H1 (cell line): ENCODE results near the gene XAB2. TPM values are rescaled to one million over a fixed set of nuclear protein-coding genes. Genes with fewer than 3 reads are reported as not detected.

Source experiments
- CTCF ChIA-PET: fragments of 300-600 bp; sonication (Branson Sonifier 250); formaldehyde crosslinking; loops from one replicate; lab custom pipeline; 2021; ENCODE audit not compliant: partially characterized antibody; lab: Charles Lee
- POLR2A ChIA-PET: fragments of 300-600 bp; sonication (Branson Sonifier 250); formaldehyde crosslinking; loops from one replicate; lab custom pipeline; 2021; ENCODE audit warnings: inconsistent platforms; ENCODE audit not compliant: partially characterized antibody; lab: Charles Lee
- DNase-seq, 2 experiments: peaks; one replicate each; pipeline versions ENCODE4 v3.0.0 to v3.0.0-alpha.2; 2010 to 2022; ENCODE audit warnings: low spot score in 2 of 2, low read depth in 1 of 2, mixed read lengths in 1 of 2
- FAIRE-seq: peaks from 2 replicates; lab custom pipeline; 2011; peaks lifted over from hg19 to GRCh38; lab: Jason Lieb, UNC
- H2AFZ ChIP-seq: 2 replicates; pipeline ENCODE4 v1.8.1; 2012; ENCODE audit warnings: low read length, inconsistent platforms
- H2AK5ac ChIP-seq: 2 replicates; pipeline ENCODE4 v1.6.1; 2013; ENCODE audit warnings: low read depth, low read length
- H2BK120ac ChIP-seq: replicated peaks from 2 replicates; pipeline ENCODE3; 2013; ENCODE audit warnings: low read depth, low read length, inconsistent platforms
- H2BK12ac ChIP-seq: 2 replicates; pipeline ENCODE4 v1.6.1; 2013; ENCODE audit warnings: low read depth, low read length
- H2BK15ac ChIP-seq: 2 replicates; pipeline ENCODE4 v1.6.1; 2013; ENCODE audit warnings: low read length
- H2BK20ac ChIP-seq: 2 replicates; pipeline ENCODE4 v1.6.1; 2013; ENCODE audit warnings: low read length
- H2BK5ac ChIP-seq: 2 replicates; pipeline ENCODE4 v1.6.1; 2013; ENCODE audit warnings: low read depth, low read length
- H3K14ac ChIP-seq: 2 replicates; pipeline ENCODE4 v1.6.1; 2013; ENCODE audit warnings: inconsistent platforms; ENCODE audit not compliant: insufficient read length
- H3K18ac ChIP-seq: 2 replicates; pipeline ENCODE4 v1.6.1; 2013; ENCODE audit warnings: low read length; ENCODE audit errors: extremely low read depth
- H3K23ac ChIP-seq: 2 replicates; pipeline ENCODE4 v1.6.1; 2013; ENCODE audit warnings: inconsistent platforms; ENCODE audit not compliant: insufficient read length
- H3K23me2 ChIP-seq: 2 replicates; pipeline ENCODE4 v1.6.1; 2013; ENCODE audit warnings: low read depth, low read length
- H3K27ac ChIP-seq: 2 replicates; pipeline ENCODE4 v1.6.1; 2011; ENCODE audit warnings: low read depth, low read length, inconsistent platforms
- H3K27me3 ChIP-seq, 4 experiments: replicated peaks in 1 of 4; 1 replicate in 1 of 4; 2 replicates in 3 of 4; pipeline versions ENCODE4 v1.6.1 to v1.8.1; 2011 to 2013; ENCODE audit warnings: low read length in 3 of 4, mild to moderate bottlenecking in 3 of 4, inconsistent platforms in 2 of 4, mixed read lengths in 2 of 4, moderate library complexity in 1 of 4; ENCODE audit not compliant: control insufficient read depth in 3 of 4, insufficient read depth in 3 of 4; ENCODE audit errors: extremely low read depth in 1 of 4
- H3K36me3 ChIP-seq, 4 experiments: 2 replicates each; pipeline versions ENCODE4 v1.6.1 to v1.8.1; 2011 to 2013; ENCODE audit warnings: mild to moderate bottlenecking in 4 of 4, low read length in 3 of 4, moderate library complexity in 2 of 4, control low read depth in 1 of 4, inconsistent platforms in 1 of 4; ENCODE audit not compliant: insufficient read depth in 4 of 4, control insufficient read depth in 2 of 4
- H3K4ac ChIP-seq: replicated peaks from 2 replicates; pipeline ENCODE3; 2013; ENCODE audit warnings: low read length, low read depth, mixed read lengths, inconsistent platforms; ENCODE audit not compliant: insufficient read length
- H3K4me1 ChIP-seq, 4 experiments: replicated peaks in 1 of 4; 1 replicate in 1 of 4; 2 replicates in 3 of 4; pipeline versions ENCODE4 v1.6.1 to v1.8.1; 2011 to 2013; ENCODE audit warnings: low read length in 3 of 4, inconsistent platforms in 2 of 4, mixed read lengths in 1 of 4; ENCODE audit not compliant: insufficient read depth in 4 of 4, control insufficient read depth in 3 of 4
- H3K4me2 ChIP-seq, 2 experiments: 2 replicates each; pipeline versions ENCODE4 v1.6.1 to v1.8.1; 2011 to 2013; ENCODE audit warnings: low read depth in 2 of 2, low read length in 2 of 2, control low read depth in 1 of 2, inconsistent platforms in 1 of 2, mild to moderate bottlenecking in 1 of 2; ENCODE audit not compliant: insufficient read depth in 1 of 2
- H3K4me3 ChIP-seq, 4 experiments: fragments of 200-600, 300-600 bp in 1 of 4; sonication (generic), shearing (Covaris generic), sonication (Bioruptor Twin) in 1 of 4; 2 replicates each; pipeline versions ENCODE4 v1.5.1 to v1.8.1; 2011 to 2016; ENCODE audit warnings: low read length in 4 of 4, low read depth in 3 of 4, control low read depth in 2 of 4, inconsistent platforms in 2 of 4, mild to moderate bottlenecking in 2 of 4, mixed read lengths in 1 of 4, moderate library complexity in 1 of 4; ENCODE audit not compliant: insufficient read depth in 2 of 4; ENCODE audit errors: extremely low read depth in 1 of 4
- H3K56ac ChIP-seq: replicated peaks from 2 replicates; pipeline ENCODE3; 2013; ENCODE audit warnings: low read depth, mild to moderate bottlenecking, mixed read lengths, low read length, inconsistent platforms; ENCODE audit not compliant: insufficient read length
- H3K79me1 ChIP-seq: 2 replicates; pipeline ENCODE4 v1.6.1; 2013; ENCODE audit warnings: low read depth, low read length, control low read depth
- H3K79me2 ChIP-seq, 2 experiments: 2 replicates each; pipeline versions ENCODE4 v1.6.1 to v1.8.1; 2012 to 2013; ENCODE audit warnings: low read length in 2 of 2, mild to moderate bottlenecking in 2 of 2, inconsistent platforms in 1 of 2; ENCODE audit not compliant: insufficient read depth in 2 of 2, control insufficient read depth in 1 of 2
- H3K9ac ChIP-seq, 4 experiments: replicated peaks in 1 of 4; 1 replicate in 1 of 4; 2 replicates in 3 of 4; pipeline versions ENCODE4 v1.6.1 to v1.8.1; 2011 to 2013; ENCODE audit warnings: low read depth in 3 of 4, low read length in 3 of 4, control low read depth in 2 of 4, mild to moderate bottlenecking in 2 of 4, moderate library complexity in 2 of 4, inconsistent platforms in 1 of 4; ENCODE audit errors: extremely low read depth in 1 of 4
- H3K9me3 ChIP-seq, 2 experiments: 2 replicates each; pipeline versions ENCODE4 v1.6.1 to v1.8.1; 2012 to 2013; ENCODE audit warnings: mild to moderate bottlenecking in 2 of 2, moderate library complexity in 2 of 2, control low read depth in 1 of 2, inconsistent platforms in 1 of 2, low read depth in 1 of 2, low read length in 1 of 2, mixed read lengths in 1 of 2; ENCODE audit not compliant: insufficient read depth in 2 of 2
- H4K20me1 ChIP-seq, 2 experiments: replicated peaks in 1 of 2; 2 replicates each; pipeline versions ENCODE3 to v1.8.1; 2011 to 2013; ENCODE audit warnings: inconsistent platforms in 2 of 2, low read length in 2 of 2, mild to moderate bottlenecking in 1 of 2; ENCODE audit not compliant: insufficient read depth in 2 of 2, control insufficient read depth in 1 of 2
- H4K5ac ChIP-seq: 2 replicates; pipeline ENCODE4 v1.6.1; 2013; ENCODE audit warnings: low read length, low read depth, mixed read lengths, inconsistent platforms; ENCODE audit not compliant: insufficient read length
- H4K8ac ChIP-seq: 2 replicates; pipeline ENCODE4 v1.8.0; 2013; ENCODE audit warnings: mild to moderate bottlenecking, moderate library complexity, low read length, inconsistent platforms; ENCODE audit not compliant: insufficient read depth; ENCODE audit errors: extremely low read depth
- H4K91ac ChIP-seq: replicated peaks from 2 replicates; pipeline ENCODE3; 2013; ENCODE audit warnings: low read length, mixed read lengths, inconsistent platforms; ENCODE audit not compliant: insufficient read length
- BACH1 ChIP-seq: IDR thresholded peaks from 2 replicates; pipeline ENCODE4 v1.6.1; 2012; ENCODE audit warnings: low read length, improper control_type of control experiment
- CBX8 ChIP-seq: fragments of 300-800, 300-1000 bp; sonication (generic); IDR thresholded peaks from 2 replicates; pipeline ENCODE4 v1.7.1; 2016; ENCODE audit warnings: low read depth, low read length, borderline replicate concordance
- GTF2F1 ChIP-seq: IDR thresholded peaks from 2 replicates; pipeline ENCODE4 v1.6.1; 2012; ENCODE audit warnings: low read depth, low read length, improper control_type of control experiment, borderline replicate concordance
- HDAC6 ChIP-seq: IDR thresholded peaks from one replicate; pipeline ENCODE4 v1.7.1; 2012; ENCODE audit warnings: low read depth, mild to moderate bottlenecking, inconsistent platforms, low read length, moderate library complexity
- JUND ChIP-seq: IDR thresholded peaks from 2 replicates; pipeline ENCODE4 v1.6.1; 2011; ENCODE audit warnings: mild to moderate bottlenecking, improper control_type of control experiment, low read length
- SRF ChIP-seq: IDR thresholded peaks from 2 replicates; pipeline ENCODE4 v1.6.1; 2011; ENCODE audit warnings: mild to moderate bottlenecking, low read depth, low read length, moderate library complexity
- WGBS, 2 experiments: shearing (Covaris generic) in 1 of 2; methylation state at CpG; one replicate each; pipeline versions ENCODE4 v1.1.6 to v1.1.7; 2013 to 2015; ENCODE audit warnings: low lambda C conversion rate in 2 of 2, mixed read lengths in 2 of 2, inconsistent platforms in 1 of 2, low coverage in 1 of 2, missing lambda C conversion rate in 1 of 2; ENCODE audit not compliant: insufficient replicate concordance in 2 of 2, insufficient coverage in 1 of 2, insufficient read length in 1 of 2; ENCODE audit errors: extremely low coverage in 1 of 2, missing lambda C conversion rate in 1 of 2; 5-methylcytosine and 5-hydroxymethylcytosine counted together
- polyA plus RNA-seq, 7 experiments: library from polyadenylated mRNA; depleted of rRNA in 3 of 7; stranded (reverse) in 5 of 7; unstranded in 2 of 7; fragments of >200 nt in 5 of 7; fragments of 200-250 nt in 2 of 7; gene quantifications; 1 replicate in 5 of 7; 2 replicates in 1 of 7; 4 replicates in 1 of 7; pipeline versions ENCODE4 v1.2.1 to v1.2.3, GENCODE V29; 2011 to 2013; ENCODE audit warnings: missing spikeins in 2 of 7, mixed read lengths in 2 of 7
- total RNA-seq: library from RNA; stranded (reverse); fragmentation: NEBNext Ultra II Directional; extraction: Animal tissue kit (Norgen Biotek cat#: 25700); gene quantifications from 2 replicates; pipeline ENCODE4 v1.2.1, GENCODE V29; 2021
- TF ChIP-seq, protein P1 (sequence below): IDR thresholded peaks from 2 replicates; pipeline ENCODE4 v1.6.1; 2011; ENCODE audit warnings: low read length, improper control_type of control experiment

Gene XAB2
- total and polyA plus RNA-seq, 2 of the 8 experiments (the other 6 are each of a cell fraction or from before 2014, with no cell fraction given), result 48.2 to 49.4 TPM

DNA sequence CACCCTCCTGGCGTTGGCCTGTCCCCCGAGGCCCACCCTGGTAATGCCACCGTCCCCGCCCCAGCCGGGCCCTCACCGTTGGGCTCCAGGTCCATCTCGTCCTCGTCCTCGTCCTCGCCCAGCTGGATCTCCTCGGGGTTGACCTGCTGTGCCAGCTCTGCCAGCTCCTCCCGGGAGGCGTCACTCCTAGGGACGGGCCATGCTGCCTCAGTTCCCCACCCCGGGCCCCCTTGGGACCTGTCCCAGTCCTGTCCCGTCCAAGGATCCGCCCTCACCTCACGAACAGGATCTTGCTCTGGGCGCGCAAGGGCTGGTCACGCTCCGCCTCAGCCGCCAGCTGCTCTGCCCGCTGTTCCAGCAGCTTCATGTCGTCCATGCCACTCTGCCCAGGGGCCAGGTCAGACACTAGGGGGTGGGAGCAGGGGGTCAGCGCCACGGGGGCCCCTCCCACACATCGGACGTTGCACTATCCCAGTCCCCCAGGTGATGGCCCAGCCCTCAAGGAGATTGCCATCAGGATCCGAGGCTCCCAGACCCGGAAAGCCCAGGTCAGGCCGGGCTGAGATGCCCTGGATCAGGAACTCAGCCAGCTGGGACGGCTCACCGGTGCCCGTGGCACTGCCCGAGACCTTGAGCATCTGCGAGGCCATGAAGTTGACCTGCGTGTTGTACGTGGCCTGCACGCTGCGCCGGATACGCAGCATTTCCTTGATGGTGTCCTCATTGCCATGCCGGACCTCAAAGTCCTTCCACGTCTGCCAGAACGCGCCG, 9.5 kb downstream of the XAB2 start:
- Histone ChIP-seq H2BK120ac (no peak overlapping the region), H3K18ac (no peak overlapping the region), H3K79me1 (no peaks in the 10 kb centered on the region; the same call in 1 of the 2 replicates), H3K23me2 (no peaks in the 10 kb centered on the region), H3K36me3 (peaks cover 8 to 54% (median 23%) of the 10 kb centered on the region in 4 experiments; a peak in 6 of 8 replicates), H2BK15ac (no peak overlapping the region), H4K20me1 (peaks cover 7 to 14% of the 10 kb centered on the region in 2 experiments), H2BK20ac (no peak overlapping the region), H4K5ac (no peak overlapping the region), H2AK5ac (no peak overlapping the region), H3K4me1 (no peaks in the 10 kb centered on the region), H2BK12ac (no peak overlapping the region), H3K9me3 (no peaks in the 10 kb centered on the region), H3K9ac (no peak overlapping the region), H4K91ac (no peak overlapping the region), H3K4ac (no peak overlapping the region), H3K79me2 (no peaks in the 10 kb centered on the region), H3K23ac (no peak overlapping the region), H2BK5ac (no peak overlapping the region), H3K56ac (no peak overlapping the region), H4K8ac (no peak overlapping the region), H3K4me3 (no peak overlapping the region), H3K4me2 (no peak overlapping the region), H3K27ac (no peak overlapping the region), H2AFZ (no peak overlapping the region), H3K14ac (no peak overlapping the region), H3K27me3 (no peaks in the 10 kb centered on the region)
- FAIRE-seq (no peak), DNase-seq (no peak)
- POLR2A ChIA-PET, result interaction anchor here (0.9 to 4.3 kb wide), 7 partner anchors 8 to 52 kb away, joined by 3 to 29 read pairs (median 5); partner anchors contain the start of genes PET100 and XAB2
- CTCF ChIA-PET, result interaction anchor here (0.7 to 1.5 kb wide), 3 partner anchors 10 to 180 kb away, joined by 3 read pairs; no protein-coding TSS in a partner anchor
- WGBS, 2 experiments, result 90% methylated on average over 21 of the region's 48 CpGs; no CpG with 5 or more reads in 1 of the 2 experiments
- TF ChIP-seq CBX8 (no peak), GTF2F1 (no peak), JUND (no peak), SRF (no peak), BACH1 (no peak), HDAC6 (no peak)
- TF ChIP-seq, protein P1, sequence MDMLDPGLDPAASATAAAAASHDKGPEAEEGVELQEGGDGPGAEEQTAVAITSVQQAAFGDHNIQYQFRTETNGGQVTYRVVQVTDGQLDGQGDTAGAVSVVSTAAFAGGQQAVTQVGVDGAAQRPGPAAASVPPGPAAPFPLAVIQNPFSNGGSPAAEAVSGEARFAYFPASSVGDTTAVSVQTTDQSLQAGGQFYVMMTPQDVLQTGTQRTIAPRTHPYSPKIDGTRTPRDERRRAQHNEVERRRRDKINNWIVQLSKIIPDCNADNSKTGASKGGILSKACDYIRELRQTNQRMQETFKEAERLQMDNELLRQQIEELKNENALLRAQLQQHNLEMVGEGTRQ, result no peak
